SK-N-SH treated with all-trans-retinoic acid at 6 μM for 48 hours (cell line): ENCODE data around the gene SPAG4.

ENCODE experiments used
- ATAC-seq: fragments of 200-7000 bp; cut with Tn5 transposase; 3 replicates; pipeline ENCODE4 v1.9.1; 2020; ENCODE audit warnings: mild to moderate bottlenecking, moderate library complexity
- ARNTL ChIP-seq: fragments of 450-650 bp; formaldehyde crosslinking; IDR thresholded peaks from 2 replicates; pipeline ENCODE4 v1.5.0; 2020; ENCODE audit warnings: low read depth, mild to moderate bottlenecking, moderate library complexity, borderline replicate concordance
- BACH2 ChIP-seq: fragments of 250-450 bp; sonication (Bioruptor Pico); IDR thresholded peaks from 2 replicates; pipeline ENCODE4 v1.9.0; 2021; ENCODE audit warnings: mild to moderate bottlenecking, borderline replicate concordance
- CSDC2 ChIP-seq: fragments of 250-450 bp; sonication (Bioruptor Pico); IDR thresholded peaks from 2 replicates; pipeline ENCODE4 v1.5.0; 2020; ENCODE audit warnings: mild to moderate bottlenecking, moderate library complexity
- ESRRG ChIP-seq: fragments of 250-450 bp; sonication (Bioruptor Pico); IDR thresholded peaks from 2 replicates; pipeline ENCODE4 v1.6.1; 2021; ENCODE audit warnings: mild to moderate bottlenecking
- GLIS3 ChIP-seq: fragments of 250-450 bp; sonication (Bioruptor Pico); IDR thresholded peaks from 2 replicates; pipeline ENCODE4 v1.5.0; 2020; ENCODE audit warnings: mild to moderate bottlenecking, moderate library complexity
- ISL1 ChIP-seq: fragments of 250-450 bp; sonication (Bioruptor Pico); IDR thresholded peaks from 2 replicates; pipeline ENCODE4 v2.1.2; 2022; ENCODE audit warnings: mild to moderate bottlenecking, moderate library complexity
- OSR1 ChIP-seq: fragments of 250-450 bp; sonication (Bioruptor Pico); IDR thresholded peaks from 2 replicates; pipeline ENCODE4 v1.8.0; 2022; ENCODE audit warnings: moderate library complexity, mild to moderate bottlenecking, inconsistent platforms
- PATZ1 ChIP-seq: fragments of 250-450 bp; sonication (Bioruptor Pico); IDR thresholded peaks from 2 replicates; pipeline ENCODE4 v1.8.0; 2020; ENCODE audit warnings: mild to moderate bottlenecking, moderate library complexity, borderline replicate concordance
- PPARA ChIP-seq: fragments of 250-450 bp; sonication (Bioruptor Pico); IDR thresholded peaks from 2 replicates; pipeline ENCODE4 v1.5.0; 2020; ENCODE audit warnings: mild to moderate bottlenecking, borderline replicate concordance
- RARB ChIP-seq: fragments of 250-450 bp; sonication (Bioruptor Pico); IDR thresholded peaks from 2 replicates; pipeline ENCODE4 v1.8.0; 2021; ENCODE audit warnings: mild to moderate bottlenecking, moderate library complexity
- SNAI2 ChIP-seq: fragments of 250-450 bp; sonication (Bioruptor Pico); IDR thresholded peaks from 2 replicates; pipeline ENCODE4 v1.5.0; 2020; ENCODE audit warnings: mild to moderate bottlenecking, moderate library complexity
- TCF4 ChIP-seq: fragments of 250-450 bp; sonication (Bioruptor Pico); IDR thresholded peaks from 2 replicates; pipeline ENCODE4 v1.8.0; 2021; ENCODE audit warnings: mild to moderate bottlenecking, moderate library complexity, borderline replicate concordance
- TOX ChIP-seq: fragments of 250-450 bp; sonication (Bioruptor Pico); IDR thresholded peaks from 2 replicates; pipeline ENCODE4 v1.8.0; 2021; ENCODE audit warnings: mild to moderate bottlenecking, moderate library complexity, borderline replicate concordance
- ZFP3 ChIP-seq: fragments of 250-450 bp; sonication (Bioruptor Pico); IDR thresholded peaks from 2 replicates; pipeline ENCODE4 v1.5.0; 2020; ENCODE audit warnings: mild to moderate bottlenecking, moderate library complexity
- ZFP30 ChIP-seq: fragments of 450-650 bp; formaldehyde crosslinking; IDR thresholded peaks from 2 replicates; pipeline ENCODE4 v1.5.0; 2022; ENCODE audit warnings: mild to moderate bottlenecking, moderate library complexity
- ZNF565 ChIP-seq: fragments of 450-650 bp; formaldehyde crosslinking; conservative IDR thresholded peaks from 2 replicates; pipeline ENCODE4 v1.5.0; 2020; ENCODE audit warnings: low read depth, mild to moderate bottlenecking, moderate library complexity
- ZNF70 ChIP-seq: fragments of 450-650 bp; formaldehyde crosslinking; IDR thresholded peaks from 2 replicates; pipeline ENCODE4 v1.5.0; 2020; ENCODE audit warnings: mild to moderate bottlenecking, moderate library complexity
- ZNF8 ChIP-seq: fragments of 450-650 bp; formaldehyde crosslinking; IDR thresholded peaks from 2 replicates; pipeline ENCODE4 v1.5.0; 2020; ENCODE audit warnings: mild to moderate bottlenecking, moderate library complexity
- TF ChIP-seq, protein P1 (sequence below): fragments of 250-450 bp; sonication (Bioruptor Pico); IDR thresholded peaks from 2 replicates; pipeline ENCODE4 v1.5.1; 2020; ENCODE audit warnings: low read depth, mild to moderate bottlenecking, moderate library complexity

SPAG4 gene

DNA sequence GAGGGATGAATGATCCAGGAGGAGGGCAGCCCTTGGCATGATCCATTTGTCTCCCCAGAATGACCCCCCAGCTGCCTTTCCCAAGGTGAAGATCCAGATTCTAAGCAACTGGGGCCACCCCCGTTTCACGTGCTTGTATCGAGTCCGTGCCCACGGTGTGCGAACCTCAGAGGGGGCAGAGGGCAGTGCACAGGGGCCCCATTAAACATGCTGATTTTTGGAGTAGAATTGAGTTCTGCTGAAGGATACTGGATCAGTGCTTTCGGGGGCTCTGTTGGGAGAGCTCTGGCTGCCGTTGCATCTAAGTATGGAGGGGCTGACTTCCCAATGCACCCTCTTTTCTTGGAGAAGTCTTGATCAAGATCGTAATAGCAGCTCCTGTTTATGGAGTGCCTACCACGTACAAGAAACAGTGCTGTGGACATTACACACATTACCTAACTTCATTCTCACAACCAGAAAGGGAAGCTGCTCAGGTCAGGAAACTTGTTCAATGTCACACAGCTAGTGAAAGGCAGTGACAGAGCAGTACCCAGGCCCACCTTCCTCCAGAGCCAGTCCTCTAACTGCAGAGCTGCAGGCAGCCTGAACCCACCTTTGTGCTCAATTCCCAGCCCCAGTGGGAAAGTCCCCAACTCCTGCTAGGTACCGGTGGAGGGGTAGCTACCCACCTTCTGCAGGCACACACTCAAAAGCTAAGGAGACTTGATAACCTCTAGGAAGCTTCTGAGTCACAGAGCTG lies 5.4 kb downstream of the SPAG4 start:
- TF ChIP-seq PATZ1 (CRISPR knock-in tag) = no peak
- no peak for TF ChIP-seq ESRRG (CRISPR knock-in tag)
- no peak for TF ChIP-seq BACH2 (CRISPR knock-in tag)
- no peak for TF ChIP-seq ZFP30 (CRISPR knock-in tag)
- no peak for ATAC-seq

DNA sequence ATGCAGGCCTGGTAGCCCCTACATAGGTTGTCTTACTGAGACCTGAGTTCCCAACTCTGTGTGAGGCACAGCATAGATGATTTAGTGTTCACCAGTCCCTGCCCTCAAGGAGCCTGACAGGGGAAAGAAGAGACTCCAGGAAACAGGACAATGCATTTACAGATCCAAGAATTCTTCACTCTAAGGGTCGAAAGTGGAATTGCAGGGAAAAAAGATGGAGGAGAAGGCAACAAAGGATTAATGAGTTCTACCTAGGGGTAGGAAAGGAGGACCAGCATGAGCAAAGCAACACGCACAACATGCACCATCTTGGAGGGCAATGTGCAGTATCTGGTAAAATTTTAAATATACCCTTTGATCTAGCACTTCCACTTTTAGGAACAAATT lies 5.9 kb downstream of the SPAG4 start:
- no peak for ATAC-seq
- TF ChIP-seq ARNTL (no peak), TOX (CRISPR knock-in tag) (no peak), ZNF8 (CRISPR knock-in tag) (no peak), GLIS3 (CRISPR knock-in tag) (no peak), PATZ1 (CRISPR knock-in tag) (no peak), ZNF565 (CRISPR knock-in tag) (no peak), TCF4 (CRISPR knock-in tag) (no peak), SNAI2 (CRISPR knock-in tag) (no peak), ZFP3 (CRISPR knock-in tag) (no peak), PPARA (CRISPR knock-in tag) (no peak), BACH2 (CRISPR knock-in tag) (no peak), RARB (no peak), OSR1 (CRISPR knock-in tag) (no peak), ZFP30 (CRISPR knock-in tag) (no peak)
- TF ChIP-seq, protein P1, sequence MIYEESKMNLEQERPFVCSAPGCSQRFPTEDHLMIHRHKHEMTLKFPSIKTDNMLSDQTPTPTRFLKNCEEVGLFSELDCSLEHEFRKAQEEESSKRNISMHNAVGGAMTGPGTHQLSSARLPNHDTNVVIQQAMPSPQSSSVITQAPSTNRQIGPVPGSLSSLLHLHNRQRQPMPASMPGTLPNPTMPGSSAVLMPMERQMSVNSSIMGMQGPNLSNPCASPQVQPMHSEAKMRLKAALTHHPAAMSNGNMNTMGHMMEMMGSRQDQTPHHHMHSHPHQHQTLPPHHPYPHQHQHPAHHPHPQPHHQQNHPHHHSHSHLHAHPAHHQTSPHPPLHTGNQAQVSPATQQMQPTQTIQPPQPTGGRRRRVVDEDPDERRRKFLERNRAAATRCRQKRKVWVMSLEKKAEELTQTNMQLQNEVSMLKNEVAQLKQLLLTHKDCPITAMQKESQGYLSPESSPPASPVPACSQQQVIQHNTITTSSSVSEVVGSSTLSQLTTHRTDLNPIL (CRISPR knock-in tag) = no peak

DNA sequence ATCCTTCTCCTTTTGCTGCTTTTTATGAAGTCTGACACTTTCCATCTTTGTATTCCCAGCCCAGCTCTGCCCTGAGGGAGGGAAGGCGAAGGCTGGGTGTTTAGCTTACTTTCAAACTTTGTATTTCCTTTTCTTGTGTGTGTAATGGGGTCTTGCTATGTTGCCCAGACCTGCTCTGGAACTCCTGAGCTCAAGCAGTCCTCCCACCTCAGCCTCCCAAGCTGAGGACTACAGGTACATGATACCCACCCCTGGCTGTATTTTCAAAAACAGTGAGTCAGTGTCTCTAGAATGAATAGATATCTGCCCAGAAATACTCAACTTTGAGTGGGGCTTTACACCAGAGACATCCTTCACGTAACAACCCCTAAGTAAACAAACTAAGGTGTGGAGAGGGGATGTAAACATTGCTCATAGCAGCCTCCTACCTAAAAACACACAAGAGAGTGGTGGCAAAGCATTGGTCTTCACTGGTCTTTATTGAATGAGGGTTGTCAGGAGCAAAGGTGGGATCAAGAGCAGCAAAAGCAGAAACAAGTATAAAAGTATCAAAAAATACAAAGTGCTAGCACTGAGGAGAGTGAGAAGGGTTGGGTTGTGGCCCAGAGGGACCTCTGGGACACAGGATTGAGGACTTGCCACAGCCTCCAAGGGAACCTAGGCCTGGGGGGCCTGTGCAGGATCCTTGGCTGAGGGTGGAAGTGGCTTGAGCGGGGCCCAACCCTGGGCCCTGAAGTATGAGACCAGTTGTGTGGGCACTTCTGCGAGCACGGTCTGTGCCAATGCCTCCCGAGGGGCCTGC lies 10.2 kb downstream of the SPAG4 start:
- ATAC-seq = no peak
- TF ChIP-seq OSR1 (CRISPR knock-in tag) (no peak), ZNF565 (CRISPR knock-in tag) (no peak), ZNF70 (no peak), BACH2 (CRISPR knock-in tag) (no peak), CSDC2 (CRISPR knock-in tag) (no peak), ARNTL (no peak), TCF4 (CRISPR knock-in tag) (no peak), ZFP30 (CRISPR knock-in tag) (no peak), PPARA (CRISPR knock-in tag) (no peak), ZFP3 (CRISPR knock-in tag) (no peak), ZNF8 (CRISPR knock-in tag) (no peak), GLIS3 (CRISPR knock-in tag) (no peak), ESRRG (CRISPR knock-in tag) (no peak), TOX (CRISPR knock-in tag) (no peak), ISL1 (CRISPR knock-in tag) (no peak)
- TF ChIP-seq, protein P1 (CRISPR knock-in tag) = no peak
- TF ChIP-seq, all 23 proteins: peak for 0
